Activated T-cell treated with anti-CD3 and anti-CD28 coated beads, Interleukin-2, amount 50 U/mL, for 1 hour (primary cell): Measurements from ENCODE around the gene HPX.

ENCODE experiments used
- DNase-seq: peaks from one replicate; pipeline ENCODE4 v3.0.0-alpha.2; 2020

Gene HPX

GRCh38 chr11:6440906-6441358, at the start of gene HPX:
TSS of gene HPX (minus strand) at chr11:6440987. CDS start at chr11:6440963, 24 bp downstream.
- DNase-seq = no peak

- no peak for DNase-seq
These were observed 48.5 kb upstream of the HPX start for GRCh38 chr11:6489306-6489705.

DNA sequence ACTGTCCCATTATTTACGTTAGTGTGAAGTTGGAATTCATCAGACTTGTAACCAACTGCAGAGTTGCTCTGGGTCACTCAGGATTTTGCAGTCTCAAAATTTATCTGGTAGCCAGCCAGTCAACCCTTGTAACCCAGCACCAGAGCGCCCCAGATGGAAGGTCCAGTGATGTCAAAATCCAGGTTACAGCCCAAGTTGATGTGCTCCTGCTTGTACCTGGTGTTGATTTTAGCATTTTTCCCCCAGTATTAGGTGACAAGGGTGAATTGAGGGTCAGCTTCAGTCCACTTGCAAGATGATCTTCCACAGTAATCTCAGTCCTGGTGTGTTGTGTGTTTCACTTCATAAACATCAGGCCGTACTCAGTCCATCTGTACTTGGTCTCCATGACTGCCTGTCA, 48.0 kb upstream of the HPX start:
- DNase-seq = no peak

- no peak for DNase-seq
These were observed 47.6 kb upstream of the HPX start for GRCh38 chr11:6488342-6488741.

GRCh38 chr11:6486938-6487337, 46.2 kb upstream of the HPX start:
- no peak for DNase-seq

- DNase-seq = no peak
These were observed 45.5 kb upstream of the HPX start for GRCh38 chr11:6486256-6486655.

GRCh38 chr11:6485661-6486060, 44.9 kb upstream of the HPX start:
- DNase-seq = no peak

DNA sequence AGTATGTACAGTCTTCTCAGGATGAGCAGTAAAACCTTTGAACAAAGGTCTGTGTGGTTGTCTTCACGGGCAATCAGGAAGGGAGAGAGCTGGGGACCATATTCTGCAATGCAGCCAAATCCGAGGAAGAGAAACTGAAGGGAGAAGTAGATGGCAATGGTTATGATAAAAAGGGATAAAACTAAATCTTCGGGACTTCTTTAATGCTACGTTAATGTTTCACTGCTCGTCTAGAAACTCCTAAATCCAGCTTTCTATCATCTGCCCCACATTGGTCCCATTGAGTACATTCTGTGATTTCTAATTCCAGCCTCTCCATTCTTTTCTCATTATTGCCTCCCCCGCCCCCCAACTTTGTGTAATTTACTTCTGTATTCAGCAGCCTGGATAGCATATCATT, 42.2 kb upstream of the HPX start:
- no peak for DNase-seq

DNA sequence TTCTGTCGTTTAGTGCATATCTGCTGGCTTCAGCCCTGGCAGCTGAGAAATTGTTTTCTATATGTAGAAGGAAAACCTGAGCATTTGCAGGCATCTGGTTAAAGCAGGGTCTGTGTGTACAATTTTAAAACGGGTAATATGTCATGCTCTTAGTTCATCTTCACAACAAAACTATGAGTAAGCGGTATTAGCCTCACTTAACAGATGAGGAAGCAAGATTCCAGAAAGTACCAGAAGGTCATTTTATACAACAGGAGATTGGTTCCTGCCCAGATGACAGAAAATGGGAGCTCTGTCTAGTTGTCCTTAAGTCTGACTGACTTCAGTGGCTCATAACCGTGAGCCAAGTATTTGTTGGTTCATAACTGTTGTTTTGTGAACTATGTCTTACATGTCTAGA, 41.7 kb upstream of the HPX start:
- no peak for DNase-seq

- DNase-seq = no peak
These were observed 41.1 kb upstream of the HPX start for GRCh38 chr11:6481924-6482275.

GRCh38 chr11:6481012-6481923, 40.5 kb upstream of the HPX start, which contains the start of the genes ARFIP2 and TIMM10B:
TSS of gene ARFIP2 (minus strand) at chr11:6481331. CDS start at chr11:6480421, 910 bp downstream.
TSS of gene TIMM10B (plus strand) at chr11:6481501. CDS start at chr11:6481517, 16 bp downstream.
- DNase-seq = peak; percentile 93

- no peak for DNase-seq
These were observed 39.6 kb upstream of the HPX start for GRCh38 chr11:6480299-6480914.

- DNase-seq = no peak
These were observed 35.8 kb upstream of the HPX start for GRCh38 chr11:6476571-6476970.

DNA sequence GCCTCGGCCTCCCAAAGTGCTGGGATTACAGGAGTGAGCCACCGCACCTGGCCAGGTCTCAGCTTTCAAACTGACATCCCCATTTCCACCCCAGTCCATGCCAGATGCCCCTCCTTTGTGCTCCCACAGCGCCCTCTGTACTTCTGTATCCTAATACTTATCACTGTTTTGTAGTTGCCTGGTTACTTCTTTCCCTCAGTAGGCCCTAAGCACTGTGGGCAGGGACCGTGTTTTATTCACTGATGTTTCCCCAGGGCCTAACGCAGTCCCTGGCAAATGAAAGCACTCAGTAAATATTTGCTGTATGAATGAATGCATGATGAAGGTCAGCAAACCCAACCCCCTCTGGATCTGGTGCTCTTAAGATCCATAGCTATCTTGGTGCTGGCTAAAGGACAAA, 35.1 kb upstream of the HPX start:
- DNase-seq = no peak

- no peak for DNase-seq
These were observed 34.2 kb upstream of the HPX start for GRCh38 chr11:6474806-6475500.

- DNase-seq = no peak
These were observed 33.6 kb upstream of the HPX start for GRCh38 chr11:6474413-6474792.

DNA sequence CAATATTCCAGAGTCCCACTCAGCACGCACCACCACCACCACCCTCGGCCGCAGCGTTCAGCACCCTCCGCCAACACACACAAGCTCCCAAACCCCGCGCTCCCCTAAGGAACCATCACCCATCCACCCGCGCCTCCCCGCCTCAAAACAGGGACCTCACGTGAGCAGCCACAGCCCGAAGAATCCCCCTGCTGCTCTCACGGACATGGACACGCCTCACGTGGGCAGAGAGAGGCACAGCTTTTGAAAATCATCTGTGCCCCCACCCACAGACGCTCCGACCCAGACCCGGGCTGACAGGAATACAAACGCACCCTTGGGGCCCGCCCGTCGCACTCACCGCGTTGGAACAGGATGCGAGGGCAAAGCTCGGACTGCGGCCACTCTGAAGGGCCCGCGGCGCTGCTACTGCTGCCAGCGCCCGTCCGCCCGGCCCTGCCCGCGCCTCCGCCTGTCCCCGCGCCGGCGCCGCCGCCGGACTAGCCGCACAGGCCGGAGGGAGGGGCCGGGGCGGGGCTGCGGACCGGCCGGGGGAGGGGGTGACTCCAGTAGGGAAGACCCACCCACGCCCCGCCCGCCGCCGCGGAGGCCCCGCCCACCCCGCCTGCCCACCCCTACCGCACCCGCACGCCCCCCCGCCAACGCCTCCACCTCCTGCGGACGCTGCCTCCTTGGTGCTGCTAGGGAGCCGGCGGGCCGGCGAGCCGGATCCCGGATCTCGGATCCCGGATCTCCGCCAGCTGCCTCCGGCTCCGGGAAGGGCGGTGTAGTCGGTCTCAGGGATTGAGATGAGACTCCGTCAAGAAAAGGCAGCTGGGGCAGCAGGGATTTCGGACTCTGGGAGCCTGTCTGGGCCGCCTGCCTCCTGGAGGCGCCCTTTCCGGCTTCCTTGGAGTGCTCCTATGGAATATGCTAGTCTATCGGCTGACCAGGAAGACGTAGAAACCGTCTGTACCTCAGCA, 32.9 kb upstream of the HPX start, which contains the start of gene TRIM3:
TSS of gene TRIM3 (minus strand) at position 491 of the 962 bp plus-strand sequence. CDS start 8,246 bp downstream, outside the sequence.
- peak; percentile 76 for DNase-seq

- DNase-seq = no peak
These were observed 32.1 kb upstream of the HPX start for GRCh38 chr11:6472934-6473333.

DNA sequence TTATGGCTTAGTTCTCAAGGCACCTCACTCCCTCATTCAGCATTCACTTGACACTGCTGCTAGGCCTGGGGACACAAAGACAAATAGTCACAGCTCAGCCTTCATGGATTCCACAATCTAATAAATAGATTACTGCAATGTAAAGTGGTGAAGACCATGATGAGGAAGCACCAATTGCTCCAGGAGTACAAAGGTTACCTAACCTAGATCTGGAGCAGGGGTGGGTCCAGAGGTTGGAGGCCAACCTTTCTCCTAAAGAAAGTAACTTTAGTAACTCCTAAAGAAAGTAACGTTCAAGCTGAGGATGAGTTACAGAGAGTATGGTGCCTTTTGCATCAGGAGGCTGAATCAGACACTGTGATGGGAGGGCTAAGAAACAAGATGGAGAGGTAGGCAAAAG, 28.8 kb upstream of the HPX start:
- no peak for DNase-seq

DNA sequence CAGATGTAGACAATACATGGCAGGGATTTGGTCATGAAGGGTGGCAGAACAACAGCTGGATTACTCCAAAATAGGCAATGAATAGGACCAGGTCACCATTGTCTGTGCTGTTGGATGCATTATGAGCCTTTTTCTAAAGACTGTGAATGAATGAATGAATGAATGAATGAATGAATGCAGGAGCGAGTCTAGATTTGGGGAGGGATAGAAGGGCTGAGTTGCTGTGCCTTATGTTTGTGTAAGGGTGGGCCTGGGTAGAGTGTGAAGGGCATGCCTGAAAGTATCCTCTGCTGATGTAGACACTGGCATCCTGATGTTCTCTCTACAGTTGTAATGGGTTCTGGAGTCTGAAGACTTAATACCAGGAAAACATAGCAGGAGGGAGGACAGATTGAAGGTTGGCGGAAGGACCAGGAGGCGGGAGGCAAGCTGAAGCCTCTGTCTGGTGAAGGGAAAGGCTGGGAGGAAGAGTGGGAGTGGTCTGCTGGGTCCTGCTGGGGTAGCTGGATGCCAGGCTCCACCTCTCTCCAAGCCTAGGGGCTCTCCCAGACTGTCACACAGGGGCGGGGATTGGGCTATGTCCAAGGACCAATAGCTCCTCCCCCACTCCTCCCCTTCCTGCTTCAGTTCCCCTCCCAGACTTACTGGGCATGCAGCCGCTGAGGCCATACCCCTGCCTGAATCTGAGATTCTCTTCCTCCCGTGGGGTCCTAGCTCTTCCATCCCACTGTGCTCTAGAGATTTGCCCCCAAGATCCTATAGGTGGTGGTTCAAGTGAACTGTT, 28.1 kb upstream of the HPX start:
- no peak for DNase-seq

DNA sequence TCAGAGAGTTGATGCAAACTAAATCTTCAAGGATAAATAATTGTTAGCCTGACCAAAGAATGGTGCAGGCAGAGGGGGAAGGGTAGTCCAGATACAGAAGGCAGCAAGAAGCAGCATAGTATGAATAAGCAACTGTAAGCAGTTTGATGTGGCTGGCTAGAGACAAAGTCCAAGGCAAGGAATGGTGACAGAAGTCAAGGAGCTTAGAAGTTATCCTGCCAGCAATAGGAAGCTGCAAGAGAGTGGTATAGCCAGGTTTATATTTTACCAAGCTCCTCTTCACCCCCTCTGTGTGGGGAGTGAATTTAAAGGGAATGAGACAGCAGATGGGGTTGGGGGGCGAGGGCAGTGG, 18.3 kb upstream of the HPX start:
- no peak for DNase-seq
